Activated CD4-positive, alpha-beta T cell treated with anti-CD3 and anti-CD28 coated beads, Interleukin-2, Interleukin-6, amounts not matched to agents 100 ng/mL and 50 ng/mL, durations not matched to agents 16 hours and 8 hours (primary cell): ENCODE data around the gene PLXNA2.

ENCODE experiments used
- DNase-seq: peaks from one replicate; pipeline ENCODE4 v3.0.0-alpha.2; 2020

Gene PLXNA2

GRCh38 chr1:208038303-208038702 lies 205.9 kb downstream of the PLXNA2 start:
- no peak for DNase-seq

GRCh38 chr1:208036918-208037766 lies 207.0 kb downstream of the PLXNA2 start:
- no peak for DNase-seq

DNA sequence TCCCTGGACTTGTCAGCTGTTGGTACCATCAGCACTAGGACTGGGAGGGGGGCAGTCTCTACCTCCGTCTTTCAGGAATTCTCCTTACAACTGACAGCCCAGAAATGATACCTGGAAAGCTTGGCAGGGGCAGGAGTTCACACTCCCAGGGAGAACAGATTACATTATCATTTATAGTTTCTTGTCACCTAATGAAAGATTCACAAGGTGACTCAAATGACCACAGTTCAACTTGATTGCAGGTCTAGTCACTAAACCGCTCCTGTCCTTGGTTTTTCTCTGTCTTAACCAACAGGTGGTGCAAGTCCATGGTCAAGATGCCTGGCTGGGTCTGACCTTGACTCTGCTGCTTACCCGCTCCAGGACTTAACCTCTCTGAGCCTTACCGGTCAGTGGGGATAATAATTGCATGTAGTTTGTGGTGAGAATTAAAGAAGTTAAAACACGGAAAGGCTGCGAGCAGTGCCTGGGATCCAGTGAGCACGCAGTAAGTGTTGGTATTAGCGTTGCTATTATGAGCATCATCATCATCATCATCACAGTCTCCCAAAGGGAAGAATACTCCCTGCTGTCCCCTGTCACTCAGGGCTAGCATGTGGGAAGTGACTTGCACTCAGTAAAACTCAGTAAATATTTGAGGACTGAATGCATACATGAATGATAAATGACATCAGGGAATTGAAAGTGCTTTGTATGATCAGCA lies 207.9 kb downstream of the PLXNA2 start:
- DNase-seq: no peak

GRCh38 chr1:208034135-208034534 lies 210.0 kb downstream of the PLXNA2 start:
- DNase-seq: no peak

DNA sequence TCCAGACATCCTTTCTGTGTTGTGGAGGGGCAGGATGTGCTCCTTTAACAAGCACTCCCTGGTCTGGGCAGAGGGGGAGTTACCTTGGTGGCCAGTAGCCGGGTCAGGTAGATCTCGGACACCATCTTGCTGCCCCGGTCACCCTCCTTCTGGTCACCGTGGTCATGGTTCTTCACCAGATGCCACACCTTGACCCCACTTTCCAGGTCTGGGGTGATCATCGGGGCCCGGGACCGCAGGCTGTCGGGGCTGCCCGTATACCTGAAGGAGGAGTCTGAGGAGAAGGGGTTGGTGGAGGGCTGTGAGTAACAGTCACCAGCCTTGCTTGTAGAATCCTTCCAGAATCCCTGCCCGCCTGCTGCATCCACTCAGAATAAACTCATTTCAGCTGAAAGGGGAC lies 210.9 kb downstream of the PLXNA2 start:
- DNase-seq: no peak

- no peak for DNase-seq
Observed at GRCh38 chr1:208031932-208032320, 212.3 kb downstream of the PLXNA2 start.

DNA sequence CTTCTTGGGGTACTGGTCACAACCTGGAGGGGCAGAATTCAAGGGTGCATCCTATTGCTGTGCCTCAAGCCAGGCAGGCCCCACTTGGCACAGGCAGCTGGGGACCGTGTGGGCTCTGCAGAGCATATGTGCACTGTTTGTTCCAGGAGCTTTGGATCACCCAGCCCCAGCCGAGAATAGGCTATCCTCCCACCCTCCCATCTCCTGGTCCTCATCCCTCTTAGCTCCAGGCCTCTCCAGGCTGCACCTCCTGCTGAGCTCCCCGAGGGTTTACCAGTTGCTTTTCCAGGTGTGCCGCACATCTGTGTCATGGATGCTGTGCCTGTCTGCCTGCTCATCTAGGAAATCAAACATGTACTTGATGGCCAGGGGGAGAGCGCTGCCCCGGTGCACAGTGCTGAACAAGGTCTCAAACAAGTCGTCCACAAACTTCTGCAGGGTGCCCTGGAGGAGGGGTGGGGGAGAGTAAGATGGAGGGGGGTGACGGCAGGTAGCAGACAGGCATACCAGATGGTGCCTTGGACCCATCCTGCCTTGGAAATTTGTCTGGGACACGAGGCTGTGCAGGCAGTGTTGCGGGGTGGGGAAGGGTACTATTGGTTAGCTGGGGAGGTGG lies 212.8 kb downstream of the PLXNA2 start:
- no peak for DNase-seq

- DNase-seq: no peak
Observed at GRCh38 chr1:208030288-208031091, 213.7 kb downstream of the PLXNA2 start.

GRCh38 chr1:208029381-208030287 lies 214.6 kb downstream of the PLXNA2 start:
- no peak for DNase-seq

GRCh38 chr1:208028526-208028925 lies 215.7 kb downstream of the PLXNA2 start:
- DNase-seq: no peak

- DNase-seq: no peak
Observed at GRCh38 chr1:208027861-208028260, 216.3 kb downstream of the PLXNA2 start.

GRCh38 chr1:208026880-208027438 lies 217.2 kb downstream of the PLXNA2 start:
- no peak for DNase-seq

DNA sequence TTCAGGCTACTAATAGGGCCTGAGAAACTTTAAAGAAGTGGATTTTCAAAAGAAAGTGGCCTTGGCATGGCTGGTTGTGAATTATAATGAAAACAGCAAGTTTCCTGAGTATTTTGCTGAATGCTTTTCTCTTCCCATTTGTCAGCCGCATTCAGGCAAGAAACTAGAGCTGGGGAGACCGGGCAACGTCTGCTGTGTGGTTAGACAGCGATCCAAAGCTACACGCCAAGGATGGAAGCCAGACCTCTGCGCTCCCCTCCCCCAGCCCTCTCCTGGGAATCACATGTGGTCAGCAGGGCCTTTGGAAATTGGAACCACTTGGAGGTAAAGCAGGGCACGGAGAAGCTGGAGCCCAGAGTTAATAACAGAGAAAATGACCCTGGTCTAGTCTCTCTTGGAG lies 219.2 kb downstream of the PLXNA2 start:
- no peak for DNase-seq

DNA sequence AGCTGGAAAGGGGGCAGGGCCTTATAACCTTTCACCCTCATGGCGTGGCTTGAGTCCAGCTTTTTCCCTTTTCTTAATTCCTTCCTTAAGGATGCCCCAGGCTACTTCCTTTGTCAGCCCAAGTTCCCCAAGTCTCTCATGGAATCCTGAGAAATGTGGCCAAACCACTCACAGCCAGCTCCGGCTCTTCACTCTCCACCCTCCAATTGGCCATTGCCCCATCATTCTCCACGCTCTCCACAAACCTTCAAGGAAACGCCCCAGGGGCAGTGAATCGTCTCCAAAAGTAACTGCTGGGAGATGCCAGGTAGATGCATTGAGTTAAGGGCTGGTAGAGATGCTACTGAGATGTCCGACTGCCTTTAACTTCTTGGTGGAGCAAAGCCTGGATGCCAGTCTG lies 219.8 kb downstream of the PLXNA2 start:
- DNase-seq: no peak

DNA sequence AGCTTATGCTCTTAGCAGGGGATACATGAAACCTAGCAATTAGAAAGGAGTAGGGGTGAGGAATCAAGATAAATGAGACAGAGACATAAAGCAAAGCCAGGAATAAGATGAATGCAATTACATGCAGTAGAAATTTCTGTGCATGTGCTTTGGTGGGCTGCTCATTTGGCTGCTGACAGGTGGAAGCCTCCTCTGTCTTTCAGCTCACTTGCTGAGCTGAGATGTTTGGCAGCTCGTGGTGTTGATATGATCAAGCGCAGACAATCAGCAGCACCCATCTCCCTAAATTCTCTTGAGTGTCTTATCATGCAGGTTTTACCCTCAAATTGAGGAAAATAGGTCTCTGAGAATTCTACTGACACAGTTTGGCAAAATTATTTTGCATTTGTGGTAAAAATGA lies 224.9 kb downstream of the PLXNA2 start:
- no peak for DNase-seq

DNA sequence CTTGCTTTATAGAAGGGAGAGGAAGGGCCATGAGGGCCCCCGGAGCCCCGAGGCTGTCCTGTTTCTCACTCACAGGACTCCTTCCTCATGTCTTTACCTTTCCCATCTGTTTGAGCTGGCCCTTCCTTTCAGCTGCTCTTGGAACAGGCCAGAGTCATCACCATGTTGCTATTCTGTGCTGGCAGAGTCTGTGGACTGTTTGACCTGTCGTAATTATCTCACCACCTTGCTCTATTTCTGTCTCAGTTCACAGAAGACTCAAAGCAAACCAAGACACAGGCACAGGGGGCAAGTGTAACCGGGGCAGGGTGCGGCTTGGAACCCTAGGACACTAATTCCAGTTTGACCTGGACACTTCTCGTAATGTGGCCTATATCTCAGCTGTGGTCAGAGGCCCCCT lies 228.9 kb downstream of the PLXNA2 start:
- DNase-seq: no peak

DNA sequence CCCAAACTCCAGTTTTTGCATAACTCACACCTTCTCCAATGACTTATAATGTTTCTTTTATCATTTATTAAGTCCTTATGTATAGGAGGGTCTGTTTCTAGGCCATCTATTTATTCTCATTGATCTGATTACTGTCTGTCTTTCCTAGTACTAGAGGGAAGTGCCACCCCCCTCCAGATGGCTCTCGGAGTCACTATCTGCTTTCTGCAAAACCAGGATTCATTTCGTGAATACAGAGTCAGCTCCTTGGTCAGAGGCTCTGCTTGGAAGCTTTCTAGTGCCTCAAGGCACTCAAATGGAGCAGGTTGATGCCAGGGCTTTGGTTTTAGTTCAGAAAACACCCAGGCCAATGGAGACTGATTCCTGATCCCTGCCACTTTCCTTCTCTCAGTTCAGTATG lies 231.0 kb downstream of the PLXNA2 start:
- no peak for DNase-seq

DNA sequence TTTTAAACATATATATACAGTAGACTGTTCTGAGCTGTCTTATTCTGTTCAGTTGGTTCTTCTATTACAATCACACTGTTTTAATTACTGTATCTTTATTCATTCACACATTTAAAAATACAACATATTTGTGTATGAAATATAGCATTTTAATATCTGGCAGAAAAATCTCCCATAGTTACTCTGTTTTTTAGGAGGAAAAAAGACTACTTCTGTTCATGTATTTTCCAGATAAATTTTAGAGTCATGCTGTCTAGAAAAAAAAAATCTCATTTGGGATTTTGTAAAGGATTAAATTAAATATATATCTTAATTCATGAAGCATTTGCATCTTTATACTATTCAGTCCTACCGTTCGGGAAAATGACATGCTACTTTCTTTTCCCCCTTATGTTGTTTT lies 231.5 kb downstream of the PLXNA2 start:
- DNase-seq: no peak

DNA sequence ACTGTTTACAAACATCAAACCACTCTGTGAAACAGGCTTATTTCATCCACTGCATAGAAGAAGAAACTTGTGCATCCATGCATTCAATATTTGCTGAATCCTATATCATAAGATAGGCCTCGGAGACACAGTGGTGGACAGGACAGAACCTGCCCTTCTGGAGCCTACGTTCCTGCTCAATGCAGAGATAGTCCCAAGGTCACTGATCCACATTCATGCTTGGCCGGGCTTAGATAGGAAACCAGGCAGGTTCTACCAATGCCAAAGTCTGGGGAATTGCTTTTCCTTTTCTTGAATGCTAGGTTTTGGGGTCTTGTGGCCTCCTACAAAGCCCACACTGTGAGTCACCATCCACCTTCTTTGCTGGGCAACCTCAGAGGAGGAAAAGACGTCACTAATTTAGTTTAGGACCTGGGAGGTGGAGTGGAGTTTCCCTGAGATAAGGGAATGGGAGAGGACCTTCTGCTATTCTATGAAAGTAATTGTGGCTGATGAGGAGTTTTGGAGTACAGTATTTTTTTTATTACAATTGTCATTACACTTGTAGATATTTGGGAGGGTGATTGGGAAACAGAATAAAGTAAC lies 233.6 kb downstream of the PLXNA2 start:
- no peak for DNase-seq

- no peak for DNase-seq
Observed at GRCh38 chr1:208009706-208010444, 234.3 kb downstream of the PLXNA2 start.

DNA sequence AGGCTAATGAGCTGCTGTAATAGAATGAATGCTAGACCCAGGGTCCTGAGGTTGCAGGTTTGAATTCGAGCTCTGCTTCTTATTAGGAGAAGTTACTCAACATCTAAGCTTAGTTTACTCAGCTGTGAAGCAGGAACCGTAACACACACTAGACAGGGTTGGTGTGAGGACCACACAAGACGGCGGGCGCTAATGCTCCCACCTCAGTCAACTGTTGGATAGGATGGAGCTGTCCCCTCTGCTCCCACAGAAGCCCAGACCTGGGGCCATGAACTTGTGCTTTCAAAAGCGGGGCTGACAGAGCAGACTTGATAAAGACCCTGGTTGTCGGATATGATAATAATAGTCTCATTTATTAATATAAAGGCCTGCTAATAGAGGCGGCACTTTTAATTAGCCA lies 234.9 kb downstream of the PLXNA2 start:
- no peak for DNase-seq
